Measurements from ENCODE around the gene PSMD5. TPM values are rescaled to one million over a fixed set of nuclear protein-coding genes. Genes with fewer than 3 reads are reported as not detected.

The PSMD5 gene
- polyA plus RNA-seq, 3 donors: 14.8 to 25.9 (median 15.8) TPM

DNA sequence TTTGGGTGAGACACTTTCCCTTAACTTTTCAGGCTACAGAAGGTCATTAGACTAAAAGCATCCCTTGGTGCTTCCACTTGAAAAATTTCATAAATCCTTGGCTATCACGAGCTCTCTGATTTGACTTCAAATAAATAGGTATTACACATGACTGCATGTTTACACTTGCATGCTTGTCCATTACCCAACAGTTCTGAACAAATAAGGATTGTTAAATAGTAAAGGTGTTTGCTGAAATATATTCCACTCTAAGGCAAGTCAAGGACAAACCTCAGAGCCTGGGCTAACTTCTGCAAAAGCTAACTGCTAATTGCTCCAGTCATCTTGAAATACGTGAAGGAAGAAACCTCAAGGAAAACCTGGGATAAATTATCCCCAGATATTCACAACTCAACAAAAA, 64.0 kb downstream of the PSMD5 start:
- WGBS, 3 donors: 35 to 63% (median 57%) methylated on average over 2 of the region's 2 CpGs

GRCh38 chr9:120777229-120777628, 65.5 kb downstream of the PSMD5 start:
- H3K27ac ChIP-seq (ENCODE audit: low read depth, low read length): no peak overlapping the region
- WGBS, 3 donors: 95% methylated on average over 5 of the region's 5 CpGs

More for the DNA sequence above, 64.0 kb downstream of the PSMD5 start:
- H3K27ac ChIP-seq (ENCODE audit: low read depth, low read length): no peak overlapping the region

GRCh38 chr9:120776788-120777187, 65.9 kb downstream of the PSMD5 start:
- WGBS, 3 donors: 93 to 100% (median 93%) methylated on average over 1 of the region's 1 CpG
- H3K27ac ChIP-seq (ENCODE audit: low read depth, low read length): no peak overlapping the region

GRCh38 chr9:120775859-120776258, 66.9 kb downstream of the PSMD5 start:
- WGBS, 3 donors: 95 to 98% (median 95%) methylated on average over 5 of the region's 5 CpGs
- H3K27ac ChIP-seq (ENCODE audit: low read depth, low read length): no peak overlapping the region

- WGBS, 3 donors: 87 to 95% (median 87%) methylated on average over 4 of the region's 4 CpGs
- H3K27ac ChIP-seq (ENCODE audit: low read depth, low read length): no peak overlapping the region
These were observed 68.0 kb downstream of the PSMD5 start for GRCh38 chr9:120774719-120775118.

GRCh38 chr9:120773256-120773655, 69.5 kb downstream of the PSMD5 start:
- H3K27ac ChIP-seq (ENCODE audit: low read depth, low read length): no peak overlapping the region
- 69 to 90% (median 87%) methylated on average over 3 of the region's 3 CpGs for WGBS, 3 donors

- H3K27ac ChIP-seq (ENCODE audit: low read depth, low read length): no peak overlapping the region
- WGBS, 3 donors: 79 to 94% (median 91%) methylated on average over 4 of the region's 4 CpGs
These were observed 71.8 kb downstream of the PSMD5 start for GRCh38 chr9:120770931-120771330.

DNA sequence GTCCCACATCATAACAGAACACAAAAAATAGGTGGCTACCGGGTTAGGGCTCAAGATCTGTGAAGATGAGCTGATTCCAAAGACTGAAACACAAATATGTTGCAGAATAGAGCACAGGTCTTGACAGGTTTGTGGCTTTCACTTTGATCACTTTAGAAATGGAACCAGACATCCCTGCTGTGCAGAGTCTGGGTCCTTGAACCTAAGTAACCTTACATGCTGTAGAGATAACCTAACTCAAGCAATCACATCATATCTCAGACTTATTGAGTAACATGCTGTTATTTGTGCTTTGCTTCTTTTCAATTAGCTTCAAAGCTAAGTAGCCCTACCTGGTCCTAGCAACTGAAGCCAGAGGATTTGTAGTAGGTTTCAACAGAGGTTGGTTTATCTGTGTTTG, 73.8 kb downstream of the PSMD5 start:
- WGBS, 3 donors: 93 to 94% (median 93%) methylated on average over 1 of the region's 1 CpG
- H3K27ac ChIP-seq (ENCODE audit: low read depth, low read length): no peak overlapping the region

DNA sequence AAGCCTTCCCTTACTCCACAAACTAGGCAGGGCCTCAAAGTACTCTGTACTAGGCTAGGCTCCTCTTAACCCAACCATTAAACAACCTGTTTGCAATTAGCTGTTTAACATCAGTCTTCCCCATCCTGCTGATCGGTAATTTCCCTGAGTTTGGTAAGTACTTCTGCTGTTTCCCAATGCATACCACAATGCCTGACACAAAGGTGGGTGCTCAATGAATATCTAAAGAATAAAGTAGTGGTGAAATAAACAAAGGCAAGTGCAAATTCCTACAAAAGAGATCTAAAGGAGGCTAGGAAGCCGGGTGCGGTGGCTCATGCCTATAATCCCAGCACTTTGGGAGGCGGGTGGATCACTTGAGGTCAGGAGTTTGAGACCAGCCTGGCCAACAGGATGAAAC, 74.5 kb downstream of the PSMD5 start:
- WGBS, 3 donors: 87 to 97% (median 89%) methylated on average over 4 of the region's 4 CpGs
- H3K27ac ChIP-seq (ENCODE audit: low read depth, low read length): no peak overlapping the region

DNA sequence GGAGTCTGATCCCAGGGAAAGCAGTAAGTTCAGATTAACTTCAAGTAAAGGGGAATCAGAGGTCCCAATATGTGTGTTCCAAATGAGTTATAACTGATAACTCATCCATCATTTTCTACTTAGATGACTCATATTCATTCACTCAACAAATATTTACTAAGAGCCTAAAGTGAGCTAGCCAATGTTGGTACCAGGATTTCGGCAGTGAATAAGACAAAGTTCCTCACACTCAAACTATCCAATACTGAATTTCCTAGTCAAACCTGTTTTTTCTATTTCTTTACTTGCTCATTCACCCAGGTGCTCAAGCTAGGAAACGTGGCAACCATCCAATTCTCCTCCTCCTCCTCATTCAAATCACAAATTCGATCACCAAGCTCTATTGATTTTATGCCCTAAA, 75.3 kb downstream of the PSMD5 start:
- 54 to 92% (median 82%) methylated on average over 3 of the region's 3 CpGs for WGBS, 3 donors
- no peak overlapping the region for H3K27ac ChIP-seq (ENCODE audit: low read depth, low read length)

Other genes with a start within 250 kb of the PSMD5 start
- 1 to 10 TPM; 3.9 to 8.0 (median 7.0) TPM for gene MEGF9, start 128.5 kb downstream of the PSMD5 start, polyA plus RNA-seq
- 10 to 100 TPM in 2 of 3 donors, 1 to 10 TPM in 1; 9.2 to 31.6 (median 23.2) TPM for gene FBXW2, start 49.5 kb downstream of the PSMD5 start, polyA plus RNA-seq
- gene PHF19, start 34.3 kb upstream of the PSMD5 start, polyA plus RNA-seq: 10 to 100 TPM in 2 of 3 donors, 1 to 10 TPM in 1; 4.1 to 37.8 (median 10.6) TPM
- 1 to 10 TPM; 2.4 to 5.3 (median 4.0) TPM for gene TRAF1, start 83.9 kb upstream of the PSMD5 start, polyA plus RNA-seq
- 10 to 100 TPM in 1 of 3 donors, 1 to 10 TPM in 2; 2.7 to 14.1 (median 3.0) TPM for gene C5, start 207.4 kb upstream of the PSMD5 start, polyA plus RNA-seq
- gene CNTRL, start 232.0 kb upstream of the PSMD5 start, polyA plus RNA-seq: 10 to 100 TPM in 1 of 3 donors, 1 to 10 TPM in 2; 3.9 to 11.1 (median 6.7) TPM

Measured in adipose tissue (tissue), 3 donors.